Endodermal cell (in vitro differentiated cells): ENCODE data around the gene TCF4. TPM values are rescaled to one million over a fixed set of nuclear protein-coding genes. Genes with fewer than 3 reads are reported as not detected.
A peak's percentile ranks its signal among the peaks of the same experiment; 100 is the strongest.

Experiments used
- DNase-seq: peaks from one replicate; pipeline ENCODE4 v3.0.0-alpha.2; 2017
- H3K27ac ChIP-seq: 2 replicates; pipeline ENCODE4 v1.5.1; 2013; ENCODE audit warnings: mild to moderate bottlenecking, low read depth, low read length, moderate library complexity
- H3K27me3 ChIP-seq: 2 replicates; pipeline ENCODE4 v1.6.1; 2013; ENCODE audit warnings: mild to moderate bottlenecking, low read length, moderate library complexity; ENCODE audit not compliant: insufficient read depth, control insufficient read depth, poor library complexity, severe bottlenecking
- H3K36me3 ChIP-seq: 2 replicates; pipeline ENCODE4 v1.7.0; 2013; ENCODE audit warnings: mild to moderate bottlenecking, low read length, moderate library complexity; ENCODE audit not compliant: control insufficient read depth, insufficient read depth
- H3K4me1 ChIP-seq: one replicate; pipeline ENCODE4 v1.7.0; 2013; ENCODE audit warnings: low read length; ENCODE audit not compliant: control insufficient read depth, insufficient read depth
- H3K4me3 ChIP-seq: 2 replicates; pipeline ENCODE4 v1.5.1; 2013; ENCODE audit warnings: mild to moderate bottlenecking, low read length, moderate library complexity
- H3K9ac ChIP-seq: 2 replicates; pipeline ENCODE4 v1.6.1; 2013; ENCODE audit warnings: mild to moderate bottlenecking, low read length, moderate library complexity; ENCODE audit not compliant: poor library complexity, severe bottlenecking; ENCODE audit errors: extremely low read depth
- H3K9me3 ChIP-seq: 2 replicates; pipeline ENCODE4 v1.6.1; 2013; ENCODE audit warnings: mild to moderate bottlenecking, low read length, moderate library complexity; ENCODE audit not compliant: control insufficient read depth
- H3K27ac Mint-ChIP-seq: 2 replicates; pipeline ENCODE4 v1.8.0; 2020; ENCODE audit warnings: mixed read lengths
- H3K27me3 Mint-ChIP-seq: 2 replicates; pipeline ENCODE4 v1.8.0; 2021; ENCODE audit warnings: mild to moderate bottlenecking, mixed read lengths; ENCODE audit not compliant: insufficient read depth
- H3K36me3 Mint-ChIP-seq: 2 replicates; pipeline ENCODE4 v1.8.0; 2020; ENCODE audit warnings: low read depth, mixed read lengths
- H3K4me1 Mint-ChIP-seq: 2 replicates; pipeline ENCODE4 v1.8.0; 2020; ENCODE audit warnings: mixed read lengths
- H3K4me3 Mint-ChIP-seq: 2 replicates; pipeline ENCODE4 v1.8.0; 2020; ENCODE audit warnings: mild to moderate bottlenecking, moderate library complexity, mixed read lengths
- H3K9me3 Mint-ChIP-seq: 2 replicates; pipeline ENCODE4 v1.8.0; 2020; ENCODE audit warnings: mild to moderate bottlenecking, mixed read lengths
- CTCF ChIP-seq: fragments of 200-600 bp; sonication (generic); conservative IDR thresholded peaks from 2 replicates; pipeline ENCODE4 v1.5.0; 2021; ENCODE audit warnings: antibody characterized with exemption, mild to moderate bottlenecking
- WGBS, 2 experiments: methylation state at CpG; one replicate each; pipeline versions ENCODE4 v1.1.5 to v1.1.7; 2013; ENCODE audit warnings: missing lambda C conversion rate in 2 of 2, mixed read lengths in 1 of 2; ENCODE audit not compliant: insufficient coverage in 1 of 2, insufficient read length in 1 of 2; 5-methylcytosine and 5-hydroxymethylcytosine counted together
- total RNA-seq, 2 donors: library from RNA; stranded (reverse); fragmentation: NEBNext Ultra II Directional in 1 of 2; extraction: Animal tissue kit (Norgen Biotek cat#: 25700) in 1 of 2; gene quantifications; 2 replicates in 1 of 2; 3 replicates in 1 of 2; pipeline ENCODE4 v1.2.1, GENCODE V29; 2021

Gene TCF4
- total RNA-seq, 2 donors from 2014 or later: 40.4 to 58.5 TPM

- H3K4me3 ChIP-seq: no peak overlapping the region
- DNase-seq: no peak
- no peaks in the 10 kb centered on the region for H3K9me3 ChIP-seq
- no peaks in the 10 kb centered on the region for H3K36me3 ChIP-seq
- Mint-ChIP-seq H3K4me1 (peaks cover 13% of the 10 kb centered on the region), H3K9me3 (no peaks in the 10 kb centered on the region), H3K27ac (no peak overlapping the region), H3K36me3 (no peaks in the 10 kb centered on the region), H3K4me3 (no peak overlapping the region), H3K27me3 (no peaks in the 10 kb centered on the region)
- no peak for TF ChIP-seq CTCF
- no peak overlapping the region for H3K9ac ChIP-seq
- H3K4me1 ChIP-seq: no peaks in the 10 kb centered on the region
- WGBS, 2 experiments: 79% methylated on average over 3 of the region's 3 CpGs; no CpG with 5 or more reads in 1 of the 2 experiments
- H3K27me3 ChIP-seq: no peaks in the 10 kb centered on the region
- no peak overlapping the region for H3K27ac ChIP-seq
Measured at GRCh38 chr18:55219059-55219458, 368.9 kb downstream of the TCF4 start.

GRCh38 chr18:55214969-55215368 is 373.0 kb downstream of the TCF4 start:
- H3K4me3 ChIP-seq: no peak overlapping the region
- no peak for TF ChIP-seq CTCF
- no peaks in the 10 kb centered on the region for H3K27me3 ChIP-seq
- H3K4me3 Mint-ChIP-seq: no peak overlapping the region
- peaks cover 15% of the 10 kb centered on the region for H3K4me1 Mint-ChIP-seq
- peaks cover 6% of the 10 kb centered on the region for H3K9me3 Mint-ChIP-seq
- no peak overlapping the region for H3K27ac Mint-ChIP-seq
- 83 to 90% methylated on average over 3 to 5 of the region's 5 CpGs for WGBS, 2 experiments
- H3K36me3 ChIP-seq: no peaks in the 10 kb centered on the region
- H3K9me3 ChIP-seq: no peaks in the 10 kb centered on the region
- H3K4me1 ChIP-seq: no peaks in the 10 kb centered on the region
- no peaks in the 10 kb centered on the region for H3K27me3 Mint-ChIP-seq
- no peaks in the 10 kb centered on the region for H3K36me3 Mint-ChIP-seq
- peak; percentile 63 for DNase-seq
- H3K27ac ChIP-seq: no peak overlapping the region
- no peak overlapping the region for H3K9ac ChIP-seq

- no peak overlapping the region for H3K27ac Mint-ChIP-seq
- H3K4me3 Mint-ChIP-seq: no peak overlapping the region
- no peaks in the 10 kb centered on the region for H3K36me3 Mint-ChIP-seq
- Histone ChIP-seq H3K27me3 (no peaks in the 10 kb centered on the region), H3K4me3 (no peak overlapping the region), H3K36me3 (no peaks in the 10 kb centered on the region), H3K9me3 (no peaks in the 10 kb centered on the region), H3K4me1 (no peaks in the 10 kb centered on the region), H3K9ac (no peak overlapping the region), H3K27ac (no peak overlapping the region)
- peaks cover 15% of the 10 kb centered on the region for H3K4me1 Mint-ChIP-seq
- no peak for TF ChIP-seq CTCF
- 49% methylated on average over 2 of the region's 2 CpGs; no CpG with 5 or more reads in 1 of the 2 experiments for WGBS, 2 experiments
- H3K9me3 Mint-ChIP-seq: peaks cover 6% of the 10 kb centered on the region
- DNase-seq: peak; percentile 80
- H3K27me3 Mint-ChIP-seq: no peaks in the 10 kb centered on the region
Measured at GRCh38 chr18:55214534-55214933, 373.5 kb downstream of the TCF4 start.
